Psoas muscle (tissue), 8 donors: ENCODE measurements around the gene INPP5E. TPM values are rescaled to one million over a fixed set of nuclear protein-coding genes. Genes with fewer than 3 reads are reported as not detected.

Experiments
- ATAC-seq, 4 donors: fragments of 200-7000 bp; cut with Tn5 transposase; one replicate each; pipeline ENCODE4 v1.9.1; 2020; ENCODE audit warnings: moderate library complexity in 3 of 4, mild to moderate bottlenecking in 2 of 4
- DNase-seq, 2 donors: peaks; one replicate each; pipeline ENCODE4 v3.0.0-alpha.2; 2020
- H3K27ac ChIP-seq: fragments of 200-600 bp; one replicate; pipeline ENCODE4 v1.8.0; 2022
- H3K27me3 ChIP-seq, 3 donors: fragments of 200-600 bp in 1 of 3; one replicate each; pipeline versions ENCODE4 v1.6.1 to v1.8.0; 2013 to 2022; ENCODE audit warnings: low read length in 2 of 3, mild to moderate bottlenecking in 2 of 3, moderate library complexity in 1 of 3; ENCODE audit not compliant: insufficient read depth in 3 of 3
- H3K36me3 ChIP-seq, 2 donors: fragments of 200-600 bp in 1 of 2; one replicate each; pipeline versions ENCODE4 v1.6.1 to v1.8.0; 2013 to 2022; ENCODE audit warnings: low read depth in 1 of 2, mild to moderate bottlenecking in 1 of 2, moderate library complexity in 1 of 2; ENCODE audit not compliant: insufficient read depth in 1 of 2
- H3K4me1 ChIP-seq: fragments of 200-600 bp; one replicate; pipeline ENCODE4 v1.8.0; 2022
- H3K4me3 ChIP-seq: fragments of 200-600 bp; one replicate; pipeline ENCODE4 v1.8.0; 2022; ENCODE audit warnings: mild to moderate bottlenecking
- H3K9me3 ChIP-seq: fragments of 200-600 bp; one replicate; pipeline ENCODE4 v1.8.0; 2022
- CTCF ChIP-seq: fragments of 200-600 bp; IDR thresholded peaks from one replicate; pipeline ENCODE4 v1.8.0; 2022; ENCODE audit warnings: antibody characterized with exemption
- WGBS, 3 donors: extraction: QIAGEN DNeasy Blood & Tissue Kit; methylation state at CpG; one replicate each; pipeline versions ENCODE4 v1.1.6 to v1.1.7; 2013; 5-methylcytosine and 5-hydroxymethylcytosine counted together
- intact Hi-C, 2 donors: fragments of 100-400 bp; cut with DNase I; formaldehyde crosslinking; loops; one replicate each; pipeline versions ENCODE4 v1.11.0 to v1.14.2; 2022
- polyA plus RNA-seq, 3 donors: library from polyadenylated mRNA; stranded (reverse); fragments of 200-250 nt; gene quantifications; one replicate each; pipeline ENCODE4 v1.2.3, GENCODE V29; 2013
- total RNA-seq, 4 donors: library from RNA; stranded (reverse); fragmentation: NEBNext Ultra II Directional in 2 of 4; extraction: Animal tissue kit (Norgen Biotek cat#: 25700) in 2 of 4; gene quantifications; one replicate each; pipeline versions ENCODE4 v1.2.1 to v1.2.4, GENCODE V29; 2021 to 2023
- donor health status: healthy with polysubstance abuse.
- donor health status: DM: no; HTN: no; CAD: no; lungs with moderate emphysema.
- donor health status: Bipolar disorder and iron deficiency.
- donor health status: healthy.
- donor health status: DM: yes; HTN: yes; CAD: no.
- donor health status: DM: no; HTN: no; CAD: no.
- donor health status: DM: no; HTN: no; CAD: no.
- donor health status: DM: yes; HTN: yes; CAD: no.

The INPP5E gene
- total and polyA plus RNA-seq, 7 donors = 4.7 to 9.6 (median 5.3) TPM

DNA sequence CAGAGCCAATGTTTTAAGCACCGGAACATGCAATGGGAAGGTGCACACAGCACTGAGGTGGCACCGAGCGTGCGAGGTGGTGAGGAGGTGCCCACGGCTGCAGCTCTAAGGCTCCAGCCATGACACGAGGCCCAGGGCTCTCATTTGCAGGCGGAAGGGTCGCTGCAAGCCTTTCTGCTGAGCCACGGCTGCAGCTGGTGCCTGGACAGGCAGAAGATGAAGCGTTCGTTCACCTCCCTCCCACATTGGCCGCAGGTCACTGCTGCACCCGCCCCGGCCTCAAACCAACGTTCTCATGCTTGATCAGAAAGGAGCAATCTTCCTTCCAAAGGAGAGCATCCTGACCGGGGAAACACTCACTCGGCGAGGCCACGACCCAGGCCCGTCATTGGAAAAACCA, 4.5 kb upstream of the INPP5E start:
- intact Hi-C loops = loop anchor here in 1 of 2 donors (5.0 kb wide), 1 partner anchor 33 kb away; no protein-coding TSS in a partner anchor
- ATAC-seq (no peak), DNase-seq (no peak)
- H3K27me3 ChIP-seq = no peaks in the 10 kb centered on the region
- no peak for TF ChIP-seq CTCF
- H3K27ac ChIP-seq = no peak overlapping the region
- no peak overlapping the region for H3K4me3 ChIP-seq
- H3K4me1 ChIP-seq = peaks cover 7% of the 10 kb centered on the region
- peaks cover 13 to 84% of the 10 kb centered on the region in 2 donors for H3K36me3 ChIP-seq
- H3K9me3 ChIP-seq = no peaks in the 10 kb centered on the region
- WGBS, 3 donors = 88 to 93% (median 90%) methylated on average over 20 of the region's 20 CpGs

- intact Hi-C loops = loop anchor here in 1 of 2 donors (5.0 kb wide), 1 partner anchor 34 kb away; no protein-coding TSS in a partner anchor
- Histone ChIP-seq H3K27me3 (no peaks in the 10 kb centered on the region), H3K36me3 (peaks cover 11 to 80% of the 10 kb centered on the region in 2 donors), H3K9me3 (no peaks in the 10 kb centered on the region), H3K27ac (no peak overlapping the region), H3K4me3 (no peak overlapping the region), H3K4me1 (peaks cover 7% of the 10 kb centered on the region)
- DNase-seq = no peak
- no peak for ATAC-seq
- WGBS, 3 donors = 93 to 97% (median 94%) methylated on average over 7 of the region's 7 CpGs
- no peak for TF ChIP-seq CTCF
These were observed 4.0 kb upstream of the INPP5E start for GRCh38 chr9:136443687-136444086.

GRCh38 chr9:136443087-136443486, 3.4 kb upstream of the INPP5E start:
- intact Hi-C loops = loop anchor here in 1 of 2 donors (5.0 kb wide), 1 partner anchor 34 kb away; no protein-coding TSS in a partner anchor
- H3K27me3 ChIP-seq = no peaks in the 10 kb centered on the region
- 92 to 93% (median 93%) methylated on average over 14 to 15 of the region's 15 CpGs for WGBS, 3 donors
- no peaks in the 10 kb centered on the region for H3K9me3 ChIP-seq
- ATAC-seq (no peak), DNase-seq (no peak)
- no peak overlapping the region for H3K27ac ChIP-seq
- peaks cover 7 to 78% of the 10 kb centered on the region in 2 donors for H3K36me3 ChIP-seq
- no peak for TF ChIP-seq CTCF
- no peak overlapping the region for H3K4me3 ChIP-seq
- peaks cover 9% of the 10 kb centered on the region for H3K4me1 ChIP-seq

DNA sequence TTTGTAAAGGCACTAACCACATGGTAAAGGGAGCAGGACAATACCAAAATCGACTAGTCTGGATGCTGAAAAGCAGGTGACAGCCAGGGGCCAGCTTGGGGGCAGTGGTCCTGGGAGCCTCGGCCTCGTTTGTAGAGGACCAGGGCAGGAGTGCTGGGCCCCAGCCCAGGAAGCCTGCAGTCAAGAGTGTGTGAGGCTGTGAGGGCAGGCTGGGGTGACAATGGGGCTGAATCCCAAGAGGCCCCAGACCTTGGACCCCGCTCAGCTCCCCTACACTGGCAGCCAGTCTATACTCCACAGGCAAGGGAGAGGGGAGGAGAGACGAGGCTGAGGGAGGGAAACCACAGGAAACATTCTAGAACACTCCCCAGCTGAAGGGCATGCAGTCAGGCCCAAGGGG, 2.6 kb upstream of the INPP5E start:
- Histone ChIP-seq H3K4me1 (peaks cover 18% of the 10 kb centered on the region), H3K27me3 (no peaks in the 10 kb centered on the region), H3K36me3 (peaks cover 7 to 70% of the 10 kb centered on the region in 2 donors), H3K27ac (no peak overlapping the region), H3K9me3 (no peaks in the 10 kb centered on the region), H3K4me3 (no peak overlapping the region)
- WGBS, 3 donors = 80 to 83% (median 80%) methylated on average over 5 of the region's 5 CpGs
- intact Hi-C loops = loop anchor here in 1 of 2 donors (5.0 kb wide), 1 partner anchor 35 kb away; no protein-coding TSS in a partner anchor
- DNase-seq (no peak), ATAC-seq (no peak)
- TF ChIP-seq CTCF = no peak

DNA sequence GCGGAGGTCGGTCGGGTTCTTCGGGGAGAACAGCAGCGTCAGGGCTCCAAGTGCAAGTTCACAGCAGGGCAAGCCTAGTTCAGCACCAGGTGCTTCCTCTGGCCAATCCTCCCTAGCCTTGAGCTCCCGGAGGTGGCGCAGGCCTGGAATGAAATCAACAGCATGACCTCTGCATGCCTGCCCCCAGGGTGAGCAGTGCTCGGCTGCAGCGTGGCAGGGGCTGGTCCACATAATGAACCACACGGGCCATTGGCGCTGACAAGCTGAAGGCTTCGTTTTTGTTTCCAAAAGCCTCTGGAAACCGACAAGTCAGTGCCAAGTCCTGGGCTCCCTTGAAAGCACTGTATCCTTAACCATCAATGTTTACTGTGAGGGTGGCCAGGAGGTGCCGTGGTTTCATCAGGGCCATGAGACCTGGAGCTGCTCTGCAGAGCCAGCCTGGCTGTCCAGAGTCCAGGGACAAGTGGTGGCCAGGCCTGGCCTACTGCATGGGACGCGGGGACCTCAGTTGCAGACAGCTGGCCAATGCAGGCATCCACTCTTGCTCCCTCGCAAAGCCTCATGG, 2.1 kb upstream of the INPP5E start:
- 71 to 78% (median 71%) methylated on average over 17 of the region's 17 CpGs for WGBS, 3 donors

More for the DNA sequence above, 2.1 kb upstream of the INPP5E start:
- Histone ChIP-seq H3K36me3 (peaks cover 3 to 67% of the 10 kb centered on the region in 2 donors), H3K4me3 (no peak overlapping the region), H3K27me3 (no peaks in the 10 kb centered on the region), H3K9me3 (no peaks in the 10 kb centered on the region), H3K27ac (no peak overlapping the region), H3K4me1 (peaks cover 23% of the 10 kb centered on the region)
- ATAC-seq (no peak), DNase-seq (no peak)
- intact Hi-C loops = loop anchor here in 1 of 2 donors (5.0 kb wide), 1 partner anchor 36 kb away; no protein-coding TSS in a partner anchor
- no peak for TF ChIP-seq CTCF
